Measurements from ENCODE around the gene RPL9. TPM values are rescaled to one million over a fixed set of nuclear protein-coding genes. Genes with fewer than 3 reads are reported as not detected.

Gene RPL9
- total RNA-seq, 1 donor from 2014 or later, result 1,277 TPM

- H3K4me3 ChIP-seq, result no peak overlapping the region
- TF ChIP-seq CTCF (IDR thresholded peaks at IDR 0.05), result no peak
- intact Hi-C loops (cut with DNase I), result no loop called here
- no peaks in the 10 kb centered on the region for H3K9me3 ChIP-seq
- ATAC-seq (no peak), DNase-seq (no peak)
- no peaks in the 10 kb centered on the region for H3K27me3 ChIP-seq (ENCODE audit: low read depth)
- H3K36me3 ChIP-seq, result peaks cover 87% of the 10 kb centered on the region
- no peak overlapping the region for H3K27ac ChIP-seq
- H3K4me1 ChIP-seq, result peaks cover 26% of the 10 kb centered on the region
These were observed 5.7 kb downstream of the RPL9 start for GRCh38 chr4:39452860-39453587.

- intact Hi-C loops (cut with DNase I), result no loop called here
- no peaks in the 10 kb centered on the region for H3K27me3 ChIP-seq (ENCODE audit: low read depth)
- no peak overlapping the region for H3K27ac ChIP-seq
- peaks cover 80% of the 10 kb centered on the region for H3K36me3 ChIP-seq
- no peak for TF ChIP-seq CTCF (IDR thresholded peaks at IDR 0.05)
- DNase-seq (no peak), ATAC-seq (no peak)
- H3K4me3 ChIP-seq, result no peak overlapping the region
- H3K4me1 ChIP-seq, result peaks cover 24% of the 10 kb centered on the region
- H3K9me3 ChIP-seq, result no peaks in the 10 kb centered on the region
These were observed 6.4 kb downstream of the RPL9 start for GRCh38 chr4:39452153-39452859.

- H3K4me1 ChIP-seq, result peaks cover 23% of the 10 kb centered on the region
- ATAC-seq, result no peak
These were observed 7.2 kb downstream of the RPL9 start for GRCh38 chr4:39451423-39452023.

GRCh38 chr4:39450618-39451017 lies 8.1 kb downstream of the RPL9 start:
- Histone ChIP-seq H3K9me3 (no peaks in the 10 kb centered on the region), H3K4me1 (peaks cover 15% of the 10 kb centered on the region), H3K4me3 (no peak overlapping the region), H3K36me3 (peaks cover 64% of the 10 kb centered on the region), H3K27me3 (ENCODE audit: low read depth) (no peaks in the 10 kb centered on the region), H3K27ac (no peak overlapping the region)
- DNase-seq (no peak), ATAC-seq (no peak)
- no peak for TF ChIP-seq CTCF (IDR thresholded peaks at IDR 0.05)
- intact Hi-C loops (cut with DNase I), result no loop called here

More at GRCh38 chr4:39451423-39452023, 7.2 kb downstream of the RPL9 start:
- H3K27me3 ChIP-seq (ENCODE audit: low read depth), result no peaks in the 10 kb centered on the region
- no peak for TF ChIP-seq CTCF (IDR thresholded peaks at IDR 0.05)
- H3K36me3 ChIP-seq, result peaks cover 73% of the 10 kb centered on the region
- no peak for DNase-seq
- no peak overlapping the region for H3K27ac ChIP-seq
- H3K9me3 ChIP-seq, result no peaks in the 10 kb centered on the region
- H3K4me3 ChIP-seq, result no peak overlapping the region
- intact Hi-C loops (cut with DNase I), result no loop called here

- no peaks in the 10 kb centered on the region for H3K9me3 ChIP-seq
- peak; percentile 27 for TF ChIP-seq CTCF (IDR thresholded peaks at IDR 0.05)
- DNase-seq (peak; percentile 81), ATAC-seq (peak; percentile 90 to 95)
- H3K4me3 ChIP-seq, result peak overlapping the region; percentile 60
- H3K27me3 ChIP-seq (ENCODE audit: low read depth), result no peaks in the 10 kb centered on the region
- intact Hi-C loops (cut with DNase I), result no loop called here
- H3K36me3 ChIP-seq, result peaks cover 27% of the 10 kb centered on the region
- H3K27ac ChIP-seq, result peak overlapping the region; percentile 76
- peaks cover 13% of the 10 kb centered on the region for H3K4me1 ChIP-seq
These were observed 11.7 kb downstream of the RPL9 start for GRCh38 chr4:39446842-39447573.

All from lower lobe of right lung (tissue), 2 donors.